Parathyroid adenoma (tissue), 2 donors: ENCODE results near the gene PLET1.

Experiments used
- H2AFZ ChIP-seq: fragments of 300-600 bp; sonication (generic); one replicate; pipeline ENCODE4 v1.7.0; 2017; ENCODE audit warnings: antibody characterized with exemption, mild to moderate bottlenecking
- H3K27ac ChIP-seq: fragments of 300-600 bp; sonication (generic); one replicate; pipeline ENCODE4 v1.7.0; 2017
- H3K27me3 ChIP-seq: fragments of 300-600 bp; sonication (generic); one replicate; pipeline ENCODE4 v1.7.0; 2017; ENCODE audit warnings: low read length; ENCODE audit not compliant: control insufficient read depth, insufficient read depth
- H3K36me3 ChIP-seq: fragments of 300-600 bp; sonication (generic); one replicate; pipeline ENCODE4 v1.7.0; 2017; ENCODE audit warnings: low read length; ENCODE audit not compliant: control insufficient read depth, insufficient read depth
- H3K4me1 ChIP-seq: fragments of 300-600 bp; sonication (generic); one replicate; pipeline ENCODE4 v1.7.0; 2017; ENCODE audit warnings: control low read depth
- H3K4me2 ChIP-seq: fragments of 300-600 bp; sonication (generic); one replicate; pipeline ENCODE4 v1.7.0; 2017; ENCODE audit warnings: low read length
- H3K4me3 ChIP-seq: fragments of 300-600 bp; sonication (generic); one replicate; pipeline ENCODE4 v1.7.0; 2017; ENCODE audit warnings: low read depth, low read length
- H3K79me2 ChIP-seq: fragments of 300-600 bp; sonication (generic); one replicate; pipeline ENCODE4 v1.7.0; 2017; ENCODE audit warnings: control low read depth
- H3K9ac ChIP-seq: fragments of 300-600 bp; sonication (generic); one replicate; pipeline ENCODE4 v1.7.0; 2017; ENCODE audit warnings: mild to moderate bottlenecking
- H3K9me3 ChIP-seq: fragments of 300-600 bp; sonication (generic); one replicate; pipeline ENCODE4 v1.7.0; 2017; ENCODE audit warnings: low read length; ENCODE audit not compliant: control insufficient read depth
- TF ChIP-seq, protein P1 (sequence below): fragments of 300-600 bp; sonication (generic); IDR thresholded peaks from one replicate; pipeline ENCODE4 v1.7.0; 2017; ENCODE audit warnings: antibody characterized with exemption, mild to moderate bottlenecking
- donor health status: primary hyperparathyroidism.

Gene PLET1

DNA sequence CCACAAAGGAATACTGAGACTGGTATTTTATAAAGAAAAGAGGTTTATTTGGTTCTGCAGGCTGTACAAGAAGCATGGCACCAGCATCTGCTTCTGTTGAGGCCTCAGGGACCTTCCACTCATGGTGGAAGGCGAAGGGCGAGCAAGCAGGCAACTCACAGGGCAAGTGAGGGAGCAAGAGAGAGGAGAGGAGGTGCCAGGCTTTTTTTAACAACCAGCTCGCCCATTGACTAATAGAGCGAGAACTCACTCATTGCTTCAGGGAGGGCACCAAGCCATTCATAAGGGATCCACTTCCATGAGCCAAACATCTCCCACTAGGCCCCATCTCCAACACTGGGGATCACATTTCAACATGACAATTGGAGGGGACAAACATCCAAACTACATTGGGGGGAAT is 33.2 kb downstream of the PLET1 start:
- Histone ChIP-seq H3K4me1 (no peaks in the 10 kb centered on the region), H2AFZ (no peak overlapping the region), H3K79me2 (peaks cover 3% of the 10 kb centered on the region), H3K9ac (no peak overlapping the region), H3K36me3 (no peaks in the 10 kb centered on the region), H3K4me3 (no peak overlapping the region), H3K27ac (no peak overlapping the region), H3K4me2 (no peak overlapping the region), H3K9me3 (no peaks in the 10 kb centered on the region), H3K27me3 (no peaks in the 10 kb centered on the region)
- TF ChIP-seq, protein P1, sequence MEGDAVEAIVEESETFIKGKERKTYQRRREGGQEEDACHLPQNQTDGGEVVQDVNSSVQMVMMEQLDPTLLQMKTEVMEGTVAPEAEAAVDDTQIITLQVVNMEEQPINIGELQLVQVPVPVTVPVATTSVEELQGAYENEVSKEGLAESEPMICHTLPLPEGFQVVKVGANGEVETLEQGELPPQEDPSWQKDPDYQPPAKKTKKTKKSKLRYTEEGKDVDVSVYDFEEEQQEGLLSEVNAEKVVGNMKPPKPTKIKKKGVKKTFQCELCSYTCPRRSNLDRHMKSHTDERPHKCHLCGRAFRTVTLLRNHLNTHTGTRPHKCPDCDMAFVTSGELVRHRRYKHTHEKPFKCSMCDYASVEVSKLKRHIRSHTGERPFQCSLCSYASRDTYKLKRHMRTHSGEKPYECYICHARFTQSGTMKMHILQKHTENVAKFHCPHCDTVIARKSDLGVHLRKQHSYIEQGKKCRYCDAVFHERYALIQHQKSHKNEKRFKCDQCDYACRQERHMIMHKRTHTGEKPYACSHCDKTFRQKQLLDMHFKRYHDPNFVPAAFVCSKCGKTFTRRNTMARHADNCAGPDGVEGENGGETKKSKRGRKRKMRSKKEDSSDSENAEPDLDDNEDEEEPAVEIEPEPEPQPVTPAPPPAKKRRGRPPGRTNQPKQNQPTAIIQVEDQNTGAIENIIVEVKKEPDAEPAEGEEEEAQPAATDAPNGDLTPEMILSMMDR: no peak

DNA sequence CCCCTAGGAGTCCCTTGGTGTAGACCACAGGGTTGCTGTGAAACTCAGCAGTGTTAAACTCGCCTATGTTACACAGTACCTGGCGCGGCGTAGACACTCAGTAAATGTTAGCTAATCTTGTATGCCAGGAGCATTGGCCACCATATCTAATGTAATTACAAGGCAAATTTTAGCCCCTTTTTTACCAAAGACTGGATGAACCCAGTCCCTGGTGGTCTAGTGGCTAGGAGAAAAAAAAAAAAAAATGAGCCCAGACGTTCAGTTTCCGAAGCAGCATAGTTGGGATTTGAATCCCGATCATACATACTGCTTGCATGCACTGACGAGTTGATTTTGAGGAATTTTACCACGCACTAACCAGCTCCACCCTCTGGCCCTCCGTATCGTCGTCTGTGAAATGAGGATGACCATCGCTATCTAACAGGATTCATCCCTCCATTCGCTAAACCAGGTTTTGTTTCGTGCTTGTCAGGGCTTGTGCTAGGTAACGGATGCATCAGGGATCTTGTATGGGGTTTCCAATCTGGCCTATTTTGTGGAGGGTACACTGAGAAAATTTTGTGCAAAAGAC is 33.7 kb downstream of the PLET1 start:
- Histone ChIP-seq H3K4me3 (peak overlapping the region; percentile 83), H3K9ac (peak overlapping the region; percentile 80), H3K27me3 (no peaks in the 10 kb centered on the region), H2AFZ (peak overlapping the region; percentile 87), H3K79me2 (peaks cover 3% of the 10 kb centered on the region), H3K27ac (peak overlapping the region; percentile 93), H3K36me3 (no peaks in the 10 kb centered on the region), H3K4me2 (peak overlapping the region; percentile 77), H3K9me3 (no peaks in the 10 kb centered on the region), H3K4me1 (no peaks in the 10 kb centered on the region)
- TF ChIP-seq, protein P1: no peak

DNA sequence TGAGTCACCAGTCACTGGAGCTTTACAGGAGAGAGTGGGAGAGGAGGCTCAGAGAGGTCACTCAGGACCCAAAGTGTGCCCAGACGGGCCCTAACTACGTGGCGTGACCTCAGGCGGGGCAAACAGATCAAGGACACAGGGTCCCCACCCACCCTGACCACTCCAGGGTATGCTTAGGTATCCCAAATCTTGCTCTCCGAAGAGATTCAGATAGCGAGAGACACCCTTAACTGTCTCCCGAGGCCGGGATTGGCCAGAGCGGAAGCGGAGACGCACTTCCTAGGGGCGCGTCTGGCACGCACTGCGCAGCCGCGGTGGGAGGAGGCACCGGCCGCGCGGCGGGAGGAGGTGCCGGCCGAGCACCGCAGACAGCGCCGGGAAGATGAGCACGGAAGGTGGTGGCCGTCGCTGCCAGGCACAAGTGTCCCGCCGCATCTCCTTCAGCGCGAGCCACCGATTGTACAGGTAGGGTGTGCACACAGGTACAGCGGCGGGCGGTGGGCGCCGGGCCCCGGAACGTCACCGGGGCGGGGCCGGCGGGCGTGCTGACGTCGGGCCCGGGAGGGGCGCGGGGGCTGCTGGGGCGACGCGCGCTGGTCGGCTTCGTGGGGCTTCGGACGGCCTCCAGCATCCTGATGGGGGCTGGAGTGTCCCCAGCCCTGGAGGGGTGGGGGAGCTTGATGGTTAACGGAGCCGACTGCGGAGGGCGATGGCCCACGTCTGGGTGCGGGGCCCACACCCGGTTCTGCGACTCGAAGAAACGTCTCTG is 34.4 kb downstream of the PLET1 start, which contains the start of gene PTS:
Gene PTS, plus strand, starts transcription at position 367 of the 769 bp plus-strand sequence. Its CDS starts 16 bp downstream, at position 383.
- no peaks in the 10 kb centered on the region for H3K9me3 ChIP-seq
- peak within 1 kb of the TSS; percentile 83 for H3K4me3 ChIP-seq
- H3K79me2 ChIP-seq: peaks cover 3% of the 10 kb centered on the region
- H3K27ac ChIP-seq: peak within 1 kb of the TSS; percentile 93
- H3K4me2 ChIP-seq: peak within 1 kb of the TSS; percentile 83
- H3K36me3 ChIP-seq: no peaks in the 10 kb centered on the region
- TF ChIP-seq, protein P1: no peak
- H3K27me3 ChIP-seq: no peaks in the 10 kb centered on the region
- peak within 1 kb of the TSS; percentile 99 for H2AFZ ChIP-seq
- H3K9ac ChIP-seq: peak within 1 kb of the TSS; percentile 80
- H3K4me1 ChIP-seq: no peaks in the 10 kb centered on the region

DNA sequence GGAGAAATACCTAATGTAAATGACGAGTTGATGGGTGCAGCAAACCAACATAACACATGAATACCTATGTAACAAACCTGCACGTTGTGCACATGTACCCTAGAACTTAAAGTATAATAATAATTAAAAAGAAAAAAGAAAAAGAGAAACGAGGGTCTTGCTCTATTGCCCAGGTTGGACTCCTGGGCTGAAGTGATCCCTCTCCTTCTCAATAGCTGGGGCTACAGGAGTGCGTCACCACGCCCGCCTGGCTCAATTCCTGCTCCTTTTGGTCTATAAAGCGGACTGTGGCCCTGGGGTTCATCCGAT is 35.0 kb downstream of the PLET1 start:
- Histone ChIP-seq H2AFZ (peak overlapping the region; percentile 99), H3K4me3 (peak overlapping the region; percentile 83), H3K27ac (peak overlapping the region; percentile 93), H3K4me2 (peak overlapping the region; percentile 83), H3K9ac (peak overlapping the region; percentile 80), H3K27me3 (no peaks in the 10 kb centered on the region), H3K4me1 (no peaks in the 10 kb centered on the region), H3K9me3 (no peaks in the 10 kb centered on the region), H3K79me2 (peaks cover 3% of the 10 kb centered on the region), H3K36me3 (no peaks in the 10 kb centered on the region)
- TF ChIP-seq, protein P1: no peak
